ENCODE measurements around the gene PARP2. TPM values are rescaled to one million over a fixed set of nuclear protein-coding genes. Genes with fewer than 3 reads are reported as not detected.

The PARP2 gene
- total and polyA plus RNA-seq, 9 of the 15 experiments (the other 6 are each of a cell fraction or from before 2014, with no cell fraction given): 19.7 to 50.5 (median 29.9) TPM

DNA sequence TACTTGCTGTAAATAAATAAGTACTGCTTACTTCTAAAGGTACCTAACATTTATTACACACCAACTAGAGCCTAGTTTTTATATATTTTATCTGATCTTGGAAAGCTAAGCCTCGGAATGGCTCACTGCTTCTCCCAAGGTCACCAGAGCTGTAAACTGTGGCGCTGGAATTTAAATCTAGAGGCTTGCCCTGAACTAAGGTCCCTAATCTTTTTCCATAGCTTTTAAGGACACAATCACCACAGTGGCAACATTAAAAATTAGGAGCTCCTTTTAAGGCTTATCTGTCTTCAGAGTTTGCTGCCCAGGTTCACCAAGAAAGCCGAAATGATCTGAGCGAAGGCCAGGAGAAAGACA is 11.0 kb upstream of the PARP2 start:
- Histone ChIP-seq H3K4me3 (peak overlapping the region; percentile 87), H3K4me2 (ENCODE audit: insufficient read depth, low read length) (peak overlapping the region; percentile 97), H3K79me2 (ENCODE audit: control insufficient read depth, insufficient read depth, low read length) (peaks cover 59% of the 10 kb centered on the region), H3K9ac (ENCODE audit: insufficient read depth in 1 of 2, low read depth in 2 of 2, low read length in 2 of 2) (peak overlapping the region; percentile 85 to 96), H3K36me3 (ENCODE audit: control insufficient read depth, insufficient read depth, low read length) (peaks cover 32% of the 10 kb centered on the region), H3K27me3 (ENCODE audit: control insufficient read depth in 2 of 2, insufficient read depth in 2 of 2, low read length in 2 of 2) (no peaks in the 10 kb centered on the region), H2AFZ (ENCODE audit: low read depth, low read length) (peak overlapping the region; percentile 71), H3K4me1 (replicated peaks in 1 of 2; ENCODE audit: control insufficient read depth in 2 of 2, insufficient read depth in 2 of 2, low read length in 2 of 2) (peaks cover 0 to 15% of the 10 kb centered on the region in 2 experiments; a peak in 2 of 5 replicates), H3K9me3 (replicated peaks; ENCODE audit: control insufficient read depth, insufficient read depth, low read depth, low read length) (no peaks in the 10 kb centered on the region), H3K27ac (ENCODE audit: extremely low read depth, low read depth, low read length) (peak overlapping the region; percentile 90), H4K20me1 (replicated peaks; ENCODE audit: control insufficient read depth, insufficient read depth, low read length) (no peaks in the 10 kb centered on the region; the same call in 1 of the 2 replicates), H3K9me1 (ENCODE audit: control insufficient read depth, insufficient read depth, low read length) (no peaks in the 10 kb centered on the region)
- POLR2A ChIA-PET: interaction anchor here (0.7 to 1.4 kb wide), 4 partner anchors 9 to 129 kb away, joined by 3 to 5 read pairs (median 3); partner anchors contain the start of genes PARP2 and PIP4P1
- DNase-seq (ENCODE audit: extremely low read depth in 1 of 4, low spot score in 3 of 4) (peak; percentile 13 to 37 (median 20)), ATAC-seq (peak; percentile 52), FAIRE-seq (no peak)
- intact Hi-C loops (cut with micrococcal nuclease): loop anchor here (1.0 to 10.0 kb wide), 2 partner anchors 129 to 482 kb away; partner anchors contain the start of gene PIP4P1
- in situ Hi-C loops (cut with MboI): no loop called here
- WGBS (ENCODE audit: insufficient coverage, low coverage, missing lambda C conversion rate): 0% methylated on average over 4 of the region's 4 CpGs
- BruUV-seq (replicated peaks): no TSS peak
- CTCF ChIA-PET (ENCODE audit: low intra/inter-chr PET ratio): interaction anchor here (1.3 kb wide), 1 partner anchor 10 kb away, joined by 4 read pairs; no protein-coding TSS in a partner anchor
- TF ChIP-seq KAT2B (IDR thresholded peaks at IDR 0.05; ENCODE audit: low read depth, low read length) (no peak), NR2C1 (IDR thresholded peaks at IDR 0.05) (peak; percentile 23; the same call in 1 of the 2 replicates), NR2C1 (tag; IDR thresholded peaks at IDR 0.05) (no peak), ESRRA (IDR thresholded peaks at IDR 0.05; ENCODE audit: borderline replicate concordance, low read depth) (peak; percentile 90), KDM4B (IDR thresholded peaks at IDR 0.05; ENCODE audit: borderline replicate concordance in 2 of 2, low read depth in 1 of 2) (no peak), NR2C2 (CRISPR knock-in tag; IDR thresholded peaks at IDR 0.05) (no peak), NR2C2 (tag; IDR thresholded peaks at IDR 0.05) (peak; percentile 63; the same call in 1 of the 2 replicates)

Data from K562 (cell line).